Measurements from ENCODE around the gene GPSM3.
"Not testable (repeated sequence)": the region's sequence is repeated elsewhere in the genome, so short reads cannot be mapped to it uniquely, and the experiment has no call there.

Gene GPSM3
- 109 to 153 (median 147) reads per million in 4 donors for total RNA-seq

- peak in 4 of 5 donors; percentile 33 to 78 (median 48) for DNase-seq
Measured at GRCh38 chr6:32192608-32193039, at the start of gene GPSM3. Gene GPSM3, minus strand, starts transcription at chr6:32192643. Its CDS starts 130 bp downstream, at chr6:32192513.

- no peak for DNase-seq
Measured at GRCh38 chr6:32240686-32241085, 48.2 kb upstream of the GPSM3 start.

GRCh38 chr6:32239462-32239861, 47.0 kb upstream of the GPSM3 start:
- no peak for DNase-seq

- DNase-seq, result no peak
Measured at GRCh38 chr6:32234934-32235333, 42.5 kb upstream of the GPSM3 start.

- no peak for DNase-seq
Measured at GRCh38 chr6:32226434-32226833, 34.0 kb upstream of the GPSM3 start.

GRCh38 chr6:32224696-32225095, 32.3 kb upstream of the GPSM3 start:
- no peak for DNase-seq

GRCh38 chr6:32223258-32224235, 31.1 kb upstream of the GPSM3 start, which contains the start of gene NOTCH4:
Gene NOTCH4, minus strand, starts transcription at chr6:32224067. Its CDS starts 139 bp downstream, at chr6:32223928.
- DNase-seq, result no peak

- DNase-seq, result no peak
Measured at GRCh38 chr6:32222333-32223230, 30.1 kb upstream of the GPSM3 start.

- DNase-seq, result no peak
Measured at GRCh38 chr6:32220021-32220420, 27.6 kb upstream of the GPSM3 start.

GRCh38 chr6:32218167-32218566, 25.7 kb upstream of the GPSM3 start:
- no peak for DNase-seq

GRCh38 chr6:32216998-32217397, 24.6 kb upstream of the GPSM3 start:
- no peak for DNase-seq

- DNase-seq, result no peak
Measured at GRCh38 chr6:32216285-32216684, 23.8 kb upstream of the GPSM3 start.

- no peak for DNase-seq
Measured at GRCh38 chr6:32215617-32216016, 23.2 kb upstream of the GPSM3 start.

- DNase-seq, result no peak
Measured at GRCh38 chr6:32214126-32214525, 21.7 kb upstream of the GPSM3 start.

- no peak for DNase-seq
Measured at GRCh38 chr6:32213649-32214048, 21.2 kb upstream of the GPSM3 start.

GRCh38 chr6:32212076-32212760, 19.8 kb upstream of the GPSM3 start:
- no peak for DNase-seq

GRCh38 chr6:32211432-32211831, 19.0 kb upstream of the GPSM3 start:
- DNase-seq, result not testable (repeated sequence)

- no peak for DNase-seq
Measured at GRCh38 chr6:32210191-32210601, 17.8 kb upstream of the GPSM3 start.

GRCh38 chr6:32208996-32209395, 16.6 kb upstream of the GPSM3 start:
- DNase-seq, result no peak

GRCh38 chr6:32204268-32204715, 11.8 kb upstream of the GPSM3 start:
- no peak for DNase-seq

GRCh38 chr6:32203426-32204267, 11.2 kb upstream of the GPSM3 start:
- DNase-seq, result no peak
